GM19463 (cell line): ENCODE measurements around the gene ZSWIM7.

Experiments used
- ATAC-seq: cut with Tn5 transposase; IDR thresholded peaks from one replicate; pipeline ENCODE4 v1.9.1; 2021; ENCODE audit warnings: mild to moderate bottlenecking, moderate library complexity; ENCODE audit not compliant: unreplicated experiment

ZSWIM7 gene

GRCh38 chr17:15935891-15936290 is 63.6 kb downstream of the ZSWIM7 start:
- ATAC-seq, result no peak

- no peak for ATAC-seq
Measured at GRCh38 chr17:15934866-15935265, 64.6 kb downstream of the ZSWIM7 start.

- ATAC-seq, result no peak
Measured at GRCh38 chr17:15931394-15931793, 68.1 kb downstream of the ZSWIM7 start.

GRCh38 chr17:15930426-15930825 is 69.1 kb downstream of the ZSWIM7 start:
- ATAC-seq, result no peak

GRCh38 chr17:15929941-15930340 is 69.6 kb downstream of the ZSWIM7 start:
- no peak for ATAC-seq

- no peak for ATAC-seq
Measured at GRCh38 chr17:15928286-15928785, 71.2 kb downstream of the ZSWIM7 start.
